HK-2 (cell line): ENCODE data around the gene MTMR1.

Experiments used
- DNase-seq: peaks from one replicate; pipeline ENCODE4 v3.0.0-alpha.2; 2018; ENCODE audit not compliant: unreplicated experiment

MTMR1 gene

GRCh38 chrX:150762258-150763165 lies 69.3 kb downstream of the MTMR1 start:
- no peak for DNase-seq

- DNase-seq, result no peak
Observed at GRCh38 chrX:150763303-150763797, 70.2 kb downstream of the MTMR1 start.

- DNase-seq, result no peak
Observed at GRCh38 chrX:150763810-150764209, 70.6 kb downstream of the MTMR1 start.

GRCh38 chrX:150765237-150765636 lies 72.0 kb downstream of the MTMR1 start:
- DNase-seq, result no peak

- DNase-seq, result no peak
Observed at GRCh38 chrX:150765782-150766350, 72.7 kb downstream of the MTMR1 start.

GRCh38 chrX:150766351-150767044 lies 73.3 kb downstream of the MTMR1 start:
- no peak for DNase-seq

GRCh38 chrX:150767045-150767395 lies 73.8 kb downstream of the MTMR1 start:
- peak; percentile 12 for DNase-seq

- DNase-seq, result peak; percentile 50
Observed at GRCh38 chrX:150767475-150768131, 74.4 kb downstream of the MTMR1 start.

GRCh38 chrX:150768132-150768485 lies 74.9 kb downstream of the MTMR1 start:
- no peak for DNase-seq

GRCh38 chrX:150768580-150769190 lies 75.5 kb downstream of the MTMR1 start:
- DNase-seq, result no peak

- no peak for DNase-seq
Observed at GRCh38 chrX:150769408-150769807, 76.2 kb downstream of the MTMR1 start.

- no peak for DNase-seq
Observed at GRCh38 chrX:150770623-150771022, 77.4 kb downstream of the MTMR1 start.

GRCh38 chrX:150771116-150771515 lies 77.9 kb downstream of the MTMR1 start:
- DNase-seq, result no peak

- DNase-seq, result peak; percentile 81
Observed at GRCh38 chrX:150772150-150772970, 79.2 kb downstream of the MTMR1 start.

GRCh38 chrX:150773117-150773516 lies 79.9 kb downstream of the MTMR1 start:
- DNase-seq, result no peak

GRCh38 chrX:150773634-150774033 lies 80.4 kb downstream of the MTMR1 start:
- DNase-seq, result no peak

GRCh38 chrX:150774798-150775568 lies 81.8 kb downstream of the MTMR1 start:
- no peak for DNase-seq

- DNase-seq, result no peak
Observed at GRCh38 chrX:150775569-150776350, 82.6 kb downstream of the MTMR1 start.

- DNase-seq, result no peak
Observed at GRCh38 chrX:150777328-150777992, 84.3 kb downstream of the MTMR1 start.
